Type B pancreatic cell (in vitro differentiated cells): Measurements from ENCODE around the gene EGFR. TPM values are rescaled to one million over a fixed set of nuclear protein-coding genes. Genes with fewer than 3 reads are reported as not detected.

Source experiments
- DNase-seq: peaks from one replicate; pipeline ENCODE4 v3.0.0; 2021; ENCODE audit warnings: mixed read lengths; ENCODE audit not compliant: unreplicated experiment; ENCODE audit errors: extremely low spot score
- H3K27ac Mint-ChIP-seq: 2 replicates; pipeline ENCODE4 v1.8.0; 2021; ENCODE audit warnings: mild to moderate bottlenecking, mixed read lengths
- H3K27me3 Mint-ChIP-seq: 2 replicates; pipeline ENCODE4 v1.8.0; 2021; ENCODE audit warnings: mixed read lengths
- H3K36me3 Mint-ChIP-seq: 2 replicates; pipeline ENCODE4 v1.8.0; 2021; ENCODE audit warnings: mixed read lengths
- H3K4me1 Mint-ChIP-seq: one replicate; pipeline ENCODE4 v1.8.0; 2021; ENCODE audit warnings: mixed read lengths; ENCODE audit not compliant: unreplicated experiment
- H3K4me3 Mint-ChIP-seq: 2 replicates; pipeline ENCODE4 v1.8.0; 2021; ENCODE audit warnings: mild to moderate bottlenecking, mixed read lengths
- H3K9me3 Mint-ChIP-seq: 2 replicates; pipeline ENCODE4 v1.8.0; 2021; ENCODE audit warnings: mixed read lengths
- CTCF ChIP-seq: fragments of 200-600 bp; sonication (generic); conservative IDR thresholded peaks from 2 replicates; pipeline ENCODE4 v1.5.0; 2021; ENCODE audit warnings: antibody characterized with exemption, mild to moderate bottlenecking
- total RNA-seq: library from RNA; stranded (reverse); gene quantifications from 2 replicates; pipeline ENCODE4 v1.2.1, GENCODE V29; 2021; ENCODE audit warnings: low replicate concordance

Gene EGFR
- total RNA-seq, 1 donor from 2014 or later = 44.6 TPM

- H3K4me3 Mint-ChIP-seq = no peak overlapping the region
- H3K27me3 Mint-ChIP-seq = peaks cover 14% of the 10 kb centered on the region
- no peak overlapping the region for H3K27ac Mint-ChIP-seq
- peaks cover 6% of the 10 kb centered on the region for H3K4me1 Mint-ChIP-seq
- no peaks in the 10 kb centered on the region for H3K9me3 Mint-ChIP-seq
- DNase-seq = no peak
- TF ChIP-seq CTCF = no peak
- H3K36me3 Mint-ChIP-seq = no peaks in the 10 kb centered on the region
These were observed 221.8 kb downstream of the EGFR start for GRCh38 chr7:55240418-55241142.

- H3K27ac Mint-ChIP-seq = no peak overlapping the region
- no peaks in the 10 kb centered on the region for H3K36me3 Mint-ChIP-seq
These were observed 223.1 kb downstream of the EGFR start for GRCh38 chr7:55241958-55242357.

GRCh38 chr7:55242613-55243012 lies 223.8 kb downstream of the EGFR start:
- peaks cover 7% of the 10 kb centered on the region for H3K27me3 Mint-ChIP-seq
- no peak for DNase-seq
- no peak overlapping the region for H3K4me3 Mint-ChIP-seq
- H3K9me3 Mint-ChIP-seq = no peaks in the 10 kb centered on the region
- H3K27ac Mint-ChIP-seq = no peak overlapping the region
- no peaks in the 10 kb centered on the region for H3K4me1 Mint-ChIP-seq
- no peak for TF ChIP-seq CTCF
- H3K36me3 Mint-ChIP-seq = no peaks in the 10 kb centered on the region

More at GRCh38 chr7:55241958-55242357, 223.1 kb downstream of the EGFR start:
- H3K4me3 Mint-ChIP-seq = no peak overlapping the region
- H3K27me3 Mint-ChIP-seq = peaks cover 7% of the 10 kb centered on the region
- H3K4me1 Mint-ChIP-seq = no peaks in the 10 kb centered on the region
- no peak for TF ChIP-seq CTCF
- H3K9me3 Mint-ChIP-seq = no peaks in the 10 kb centered on the region
- DNase-seq = no peak

GRCh38 chr7:55244006-55244745 lies 225.4 kb downstream of the EGFR start:
- H3K27ac Mint-ChIP-seq = no peak overlapping the region
- no peak for TF ChIP-seq CTCF
- peaks cover 7% of the 10 kb centered on the region for H3K27me3 Mint-ChIP-seq
- no peaks in the 10 kb centered on the region for H3K4me1 Mint-ChIP-seq
- H3K4me3 Mint-ChIP-seq = no peak overlapping the region
- no peaks in the 10 kb centered on the region for H3K36me3 Mint-ChIP-seq
- no peak for DNase-seq
- no peaks in the 10 kb centered on the region for H3K9me3 Mint-ChIP-seq

- Mint-ChIP-seq H3K36me3 (no peaks in the 10 kb centered on the region), H3K27me3 (peaks cover 3% of the 10 kb centered on the region), H3K4me3 (no peak overlapping the region), H3K4me1 (no peaks in the 10 kb centered on the region), H3K9me3 (peaks cover 2% of the 10 kb centered on the region), H3K27ac (no peak overlapping the region)
- no peak for TF ChIP-seq CTCF
- DNase-seq = no peak
These were observed 226.5 kb downstream of the EGFR start for GRCh38 chr7:55245271-55245723.
